Astrocyte (in vitro differentiated cells and primary cell): Measurements from ENCODE around the gene C1GALT1.

Experiments
- CTCF ChIP-seq: IDR thresholded peaks from 2 replicates; pipeline ENCODE4 v1.5.1; 2011; ENCODE audit warnings: low read depth, mild to moderate bottlenecking, inconsistent platforms, low read length, moderate library complexity; ENCODE audit not compliant: insufficient read depth
- EZH2 ChIP-seq: IDR thresholded peaks from 2 replicates; pipeline ENCODE4 v1.6.1; 2012; ENCODE audit warnings: mild to moderate bottlenecking, low read length, inconsistent platforms; ENCODE audit not compliant: insufficient read depth

- TF ChIP-seq CTCF: no peak
- no peak for TF ChIP-seq EZH2
Measured at GRCh38 chr7:7188091-7188490, 5.7 kb downstream of the C1GALT1 start.
